PC-3 (cell line): ENCODE results near the gene PREX1. TPM values are rescaled to one million over a fixed set of nuclear protein-coding genes. Genes with fewer than 3 reads are reported as not detected.

Experiments used
- ATAC-seq: fragments of 200-7000 bp; cut with Tn5 transposase; 2 replicates; pipeline ENCODE4 v1.9.1; 2020; ENCODE audit warnings: mild to moderate bottlenecking, moderate library complexity
- BruUV-seq: library from RNA; stranded (reverse); fragments of 400-500 nt; replicated peaks from 2 replicates; lab custom pipeline; 2021; lab: Mats Ljungman, UMichigan
- CTCF ChIA-PET: fragments of 300-600 bp; sonication (Branson Sonifier 250); formaldehyde crosslinking; loops from one replicate; lab custom pipeline; 2022; ENCODE audit warnings: antibody characterized with exemption; lab: Charles Lee
- POLR2A ChIA-PET: fragments of 300-600 bp; sonication (Branson Sonifier 250); formaldehyde crosslinking; loops from one replicate; lab custom pipeline; 2022; ENCODE audit warnings: antibody characterized with exemption; ENCODE audit not compliant: unreplicated experiment; lab: Charles Lee
- DNase-seq: peaks from one replicate; pipeline ENCODE4 v3.0.0-alpha.2; 2015
- H2AFZ ChIP-seq: fragments of 300-600 bp; sonication (generic); 2 replicates; pipeline ENCODE4 v1.6.0; 2016; ENCODE audit warnings: antibody characterized with exemption, low read length
- H3F3A ChIP-seq: fragments of 300-600 bp; sonication (generic); one replicate; pipeline ENCODE4 v1.6.0; 2017; ENCODE audit warnings: antibody characterized with exemption, low read length, control low read depth, mild to moderate bottlenecking; ENCODE audit not compliant: unreplicated experiment
- H3K27ac ChIP-seq: fragments of 300-600 bp; sonication (generic); 2 replicates; pipeline ENCODE4 v1.5.1; 2016; ENCODE audit warnings: mild to moderate bottlenecking, low read length
- H3K27me3 ChIP-seq: fragments of 300-600 bp; sonication (generic); 2 replicates; pipeline ENCODE4 v1.6.1; 2016; ENCODE audit warnings: low read length, mixed read lengths
- H3K36me3 ChIP-seq: fragments of 300-600 bp; sonication (generic); 2 replicates; pipeline ENCODE4 v1.6.1; 2016; ENCODE audit warnings: low read depth, mixed run types, low read length, mixed read lengths
- H3K4me1 ChIP-seq: fragments of 300-600 bp; sonication (generic); 2 replicates; pipeline ENCODE4 v1.5.1; 2016; ENCODE audit warnings: low read length; ENCODE audit not compliant: insufficient read depth
- H3K4me2 ChIP-seq: fragments of 300-600 bp; sonication (generic); 2 replicates; pipeline ENCODE4 v1.6.0; 2016; ENCODE audit warnings: low read length
- H3K4me3 ChIP-seq: fragments of 300-600 bp; sonication (generic); 2 replicates; pipeline ENCODE4 v1.5.1; 2016; ENCODE audit warnings: mild to moderate bottlenecking, low read length, mixed read lengths
- H3K79me2 ChIP-seq: fragments of 300-600 bp; sonication (generic); 2 replicates; pipeline ENCODE4 v1.6.1; 2017; ENCODE audit warnings: low read length, mixed read lengths
- H3K9ac ChIP-seq: fragments of 300-600 bp; sonication (generic); 2 replicates; pipeline ENCODE4 v1.6.0; 2016; ENCODE audit warnings: mild to moderate bottlenecking, low read length
- H3K9me2 ChIP-seq: fragments of 300-600 bp; sonication (generic); replicated peaks from 2 replicates; pipeline ENCODE4 v1.6.1; 2016; ENCODE audit warnings: mixed run types, low read length, mixed read lengths
- H3K9me3 ChIP-seq: fragments of 300-600 bp; sonication (generic); 2 replicates; pipeline ENCODE4 v1.6.1; 2016; ENCODE audit warnings: low read length, mixed read lengths
- H4K20me1 ChIP-seq: fragments of 300-600 bp; sonication (generic); 2 replicates; pipeline ENCODE4 v1.6.1; 2016; ENCODE audit warnings: low read length, mixed read lengths
- EZH2 ChIP-seq: fragments of 300-600 bp; sonication (generic); IDR thresholded peaks from one replicate; pipeline ENCODE4 v1.6.1; 2017; ENCODE audit warnings: antibody characterized with exemption, mild to moderate bottlenecking, low read length; ENCODE audit not compliant: unreplicated experiment
- EZH2phosphoT487 ChIP-seq: fragments of 300-600 bp; sonication (generic); IDR thresholded peaks from 2 replicates; pipeline ENCODE4 v1.6.1; 2018; ENCODE audit warnings: mild to moderate bottlenecking, antibody characterized with exemption, low read length, borderline replicate concordance
- intact Hi-C: fragments of 100-400 bp; cut with micrococcal nuclease; formaldehyde crosslinking; loops from 2 replicates; pipeline ENCODE4 v1.9.0; 2023
- total RNA-seq: library from RNA; depleted of rRNA; stranded (reverse); fragments of >200 nt; gene quantifications from 2 replicates; pipeline ENCODE4 v1.2.3, GENCODE V29; 2014
- TF ChIP-seq, protein P1 (sequence below): fragments of 300-600 bp; sonication (generic); conservative IDR thresholded peaks from 2 replicates; pipeline ENCODE4 v1.5.1; 2017; ENCODE audit warnings: antibody characterized with exemption, low read depth, mild to moderate bottlenecking, low read length

PREX1 gene
- total RNA-seq, 1 experiment from 2014 or later: 22.1 TPM

DNA sequence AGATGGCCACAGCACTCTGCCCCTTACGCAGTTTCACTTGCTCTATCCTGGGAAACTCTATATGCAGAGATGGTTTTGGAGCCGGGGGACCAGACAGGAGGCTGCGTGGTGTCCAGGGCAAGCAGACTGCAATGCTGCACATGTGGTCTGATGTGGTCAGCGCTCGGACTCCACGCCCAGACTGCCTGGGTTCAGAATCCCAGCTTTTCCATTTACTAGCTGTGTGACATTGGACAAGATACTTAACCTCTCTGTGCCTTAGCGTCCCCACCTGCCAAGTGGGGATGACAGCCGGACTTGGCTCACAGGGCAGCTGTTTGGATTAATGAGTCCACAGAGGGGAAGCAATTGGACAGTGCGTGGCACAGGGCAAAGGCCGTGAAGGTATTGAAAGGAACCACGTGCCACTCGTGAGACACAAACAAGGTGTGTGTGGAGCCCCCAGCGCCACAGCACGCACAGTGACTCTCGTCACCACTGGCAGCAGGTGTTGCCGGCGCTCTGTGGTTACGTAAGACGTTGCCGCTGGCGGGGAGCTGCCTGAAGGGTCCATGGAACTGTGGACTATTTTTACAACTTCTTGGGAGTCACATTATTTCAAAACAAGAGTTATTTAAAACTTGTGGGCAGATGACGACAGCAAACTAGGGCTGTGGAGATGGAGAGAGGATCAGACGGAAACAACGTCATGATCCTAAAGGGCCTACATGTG lies 201.4 kb downstream of the PREX1 start:
- no peak overlapping the region for H2AFZ ChIP-seq
- ChIA-PET POLR2A (no interaction called here), CTCF (no interaction called here)
- H3F3A ChIP-seq: no peaks in the 10 kb centered on the region
- no peak overlapping the region for H3K4me3 ChIP-seq
- H3K9ac ChIP-seq: no peak overlapping the region
- H3K79me2 ChIP-seq: no peaks in the 10 kb centered on the region
- H3K9me2 ChIP-seq: no peaks in the 10 kb centered on the region
- H3K4me2 ChIP-seq: no peak overlapping the region
- no peaks in the 10 kb centered on the region for H3K9me3 ChIP-seq
- no peaks in the 10 kb centered on the region for H3K36me3 ChIP-seq
- DNase-seq (no peak), ATAC-seq (no peak)
- no peak overlapping the region for H3K27ac ChIP-seq
- BruUV-seq: no TSS peak
- H4K20me1 ChIP-seq: no peaks in the 10 kb centered on the region
- H3K27me3 ChIP-seq: no peaks in the 10 kb centered on the region
- intact Hi-C loops: no loop called here
- no peak for TF ChIP-seq EZH2
- no peak for TF ChIP-seq EZH2phosphoT487
- TF ChIP-seq, protein P1, sequence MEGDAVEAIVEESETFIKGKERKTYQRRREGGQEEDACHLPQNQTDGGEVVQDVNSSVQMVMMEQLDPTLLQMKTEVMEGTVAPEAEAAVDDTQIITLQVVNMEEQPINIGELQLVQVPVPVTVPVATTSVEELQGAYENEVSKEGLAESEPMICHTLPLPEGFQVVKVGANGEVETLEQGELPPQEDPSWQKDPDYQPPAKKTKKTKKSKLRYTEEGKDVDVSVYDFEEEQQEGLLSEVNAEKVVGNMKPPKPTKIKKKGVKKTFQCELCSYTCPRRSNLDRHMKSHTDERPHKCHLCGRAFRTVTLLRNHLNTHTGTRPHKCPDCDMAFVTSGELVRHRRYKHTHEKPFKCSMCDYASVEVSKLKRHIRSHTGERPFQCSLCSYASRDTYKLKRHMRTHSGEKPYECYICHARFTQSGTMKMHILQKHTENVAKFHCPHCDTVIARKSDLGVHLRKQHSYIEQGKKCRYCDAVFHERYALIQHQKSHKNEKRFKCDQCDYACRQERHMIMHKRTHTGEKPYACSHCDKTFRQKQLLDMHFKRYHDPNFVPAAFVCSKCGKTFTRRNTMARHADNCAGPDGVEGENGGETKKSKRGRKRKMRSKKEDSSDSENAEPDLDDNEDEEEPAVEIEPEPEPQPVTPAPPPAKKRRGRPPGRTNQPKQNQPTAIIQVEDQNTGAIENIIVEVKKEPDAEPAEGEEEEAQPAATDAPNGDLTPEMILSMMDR: no peak
- peaks cover 9% of the 10 kb centered on the region for H3K4me1 ChIP-seq

DNA sequence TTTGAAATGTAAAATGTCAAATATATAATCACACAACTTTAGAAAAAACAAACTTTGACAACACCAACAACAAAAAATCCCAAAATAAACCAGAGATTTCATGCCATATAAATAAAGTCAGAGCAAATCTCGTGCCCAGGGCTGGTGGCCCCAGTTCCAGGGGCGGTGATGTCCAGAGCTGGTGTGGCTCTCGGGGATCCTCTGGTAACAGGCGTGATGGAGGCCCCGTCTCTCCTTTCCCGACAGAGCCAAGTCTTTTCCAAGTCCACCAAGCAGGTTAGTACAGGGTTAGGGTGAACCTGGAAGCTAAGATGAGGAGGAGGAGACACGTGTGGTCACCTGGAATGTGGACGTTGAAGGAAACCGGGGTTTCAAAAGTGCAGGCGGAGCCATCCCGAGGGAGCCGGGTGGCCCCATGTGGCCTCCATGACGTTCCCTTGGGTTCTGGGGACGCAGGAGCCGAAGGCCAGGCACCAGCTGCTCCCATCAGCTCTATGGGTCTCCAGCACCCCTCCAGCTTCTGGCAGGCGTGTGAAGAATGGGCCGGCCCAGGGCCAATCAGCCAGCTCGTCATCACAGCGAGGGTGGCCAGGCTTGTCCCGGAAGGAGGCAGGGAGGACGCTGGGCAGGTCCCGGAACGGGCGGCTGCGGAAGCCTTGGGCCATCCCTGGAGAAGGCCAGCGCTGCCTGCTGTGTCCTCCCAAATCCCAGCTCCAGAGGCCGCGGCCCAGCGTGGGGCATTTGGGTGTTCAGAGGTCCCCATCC lies 202.5 kb downstream of the PREX1 start:
- Histone ChIP-seq H3K79me2 (no peaks in the 10 kb centered on the region), H3K27ac (no peak overlapping the region), H2AFZ (no peak overlapping the region), H3K36me3 (no peaks in the 10 kb centered on the region), H3K27me3 (no peaks in the 10 kb centered on the region), H3K9me2 (no peaks in the 10 kb centered on the region), H3K4me3 (no peak overlapping the region), H3F3A (no peaks in the 10 kb centered on the region), H3K4me1 (peaks cover 14% of the 10 kb centered on the region), H4K20me1 (no peaks in the 10 kb centered on the region), H3K4me2 (no peak overlapping the region), H3K9ac (no peak overlapping the region), H3K9me3 (no peaks in the 10 kb centered on the region)
- intact Hi-C loops: no loop called here
- TF ChIP-seq, protein P1: no peak
- TF ChIP-seq EZH2phosphoT487: no peak
- no peak for TF ChIP-seq EZH2
- POLR2A ChIA-PET: no interaction called here
- CTCF ChIA-PET: no interaction called here
- ATAC-seq (no peak), DNase-seq (no peak)
- BruUV-seq: no TSS peak
